Pancreas (tissue), 10 donors: ENCODE results near the gene PLXDC2. TPM values are rescaled to one million over a fixed set of nuclear protein-coding genes. Genes with fewer than 3 reads are reported as not detected.

Source experiments
- ATAC-seq, 4 donors: fragments of 200-7000 bp; cut with Tn5 transposase; one replicate each; pipeline versions ENCODE4 v1.8.0 to v1.9.1; 2020; ENCODE audit warnings: mild to moderate bottlenecking in 4 of 4, moderate library complexity in 4 of 4
- DNase-seq, 6 donors: peaks; one replicate each; pipeline ENCODE4 v3.0.0-alpha.2; 2020
- FAIRE-seq: peaks from 2 replicates; lab custom pipeline; 2012; peaks lifted over from hg19 to GRCh38; lab: Jason Lieb, UNC
- H3K27ac ChIP-seq, 4 donors: fragments of 200-600 bp; sonication (generic); 1 replicate in 3 of 4; 2 replicates in 1 of 4; pipeline versions ENCODE4 v1.5.0 to v1.8.0; 2020
- H3K27me3 ChIP-seq, 4 donors: fragments of 200-600 bp; one replicate each; pipeline ENCODE4 v1.8.0; 2021
- H3K36me3 ChIP-seq, 3 donors: fragments of 200-600 bp; sonication (generic) in 1 of 3; one replicate each; pipeline versions ENCODE4 v1.5.0 to v1.8.0; 2020 to 2021
- H3K4me1 ChIP-seq, 3 donors: fragments of 200-600 bp; one replicate each; pipeline ENCODE4 v1.8.0; 2021
- H3K4me3 ChIP-seq, 4 donors: fragments of 200-600 bp; sonication (generic) in 2 of 4; one replicate each; pipeline versions ENCODE4 v1.5.0 to v1.8.0; 2020 to 2021
- H3K9me3 ChIP-seq, 4 donors: fragments of 200-600 bp; one replicate each; pipeline ENCODE4 v1.8.0; 2021
- WGBS, 2 donors: extraction: QIAGEN DNeasy Blood & Tissue Kit; methylation state at CpG; one replicate each; pipeline ENCODE4 v1.1.7; 2013; 5-methylcytosine and 5-hydroxymethylcytosine counted together
- intact Hi-C, 3 donors: fragments of 100-400 bp; cut with DNase I; formaldehyde crosslinking; loops; one replicate each; pipeline versions ENCODE4 v1.11.1 to v1.14.2; 2022
- polyA plus RNA-seq, 2 donors: library from polyadenylated mRNA; stranded (reverse); fragments of 200-250 nt; gene quantifications; one replicate each; pipeline ENCODE4 v1.2.3, GENCODE V29; 2013
- total RNA-seq, 6 donors: library from RNA; stranded (reverse); fragmentation: NEBNext Ultra II Directional in 4 of 6; extraction: Animal tissue kit (Norgen Biotek cat#: 25700) in 4 of 6; gene quantifications; one replicate each; pipeline versions ENCODE4 v1.2.1 to v1.2.4, GENCODE V29; 2021 to 2023
- TF ChIP-seq, protein P1 (sequence below), 4 donors: fragments of 200-600 bp; sonication (generic) in 3 of 4; IDR thresholded peaks; one replicate each; pipeline versions ENCODE4 v1.5.0 to v1.8.0; 2021; ENCODE audit warnings: antibody characterized with exemption in 4 of 4
- donor health status: healthy with polysubstance abuse.
- donor health status: DM: no; HTN: no; CAD: no; lungs with moderate emphysema.
- donor health status: DM: no; HTN: no; CAD: no.
- donor health status: control.
- donor health status: control.
- donor health status: Bipolar disorder and iron deficiency.
- donor health status: DM: yes; HTN: yes; CAD: no.
- donor health status: DM: no; HTN: no; CAD: no.
- donor health status: DM: no; HTN: no; CAD: no.
- donor health status: DM: yes; HTN: yes; CAD: no.

The PLXDC2 gene
- total and polyA plus RNA-seq, 8 donors: 1.5 to 48.5 (median 4.3) TPM

DNA sequence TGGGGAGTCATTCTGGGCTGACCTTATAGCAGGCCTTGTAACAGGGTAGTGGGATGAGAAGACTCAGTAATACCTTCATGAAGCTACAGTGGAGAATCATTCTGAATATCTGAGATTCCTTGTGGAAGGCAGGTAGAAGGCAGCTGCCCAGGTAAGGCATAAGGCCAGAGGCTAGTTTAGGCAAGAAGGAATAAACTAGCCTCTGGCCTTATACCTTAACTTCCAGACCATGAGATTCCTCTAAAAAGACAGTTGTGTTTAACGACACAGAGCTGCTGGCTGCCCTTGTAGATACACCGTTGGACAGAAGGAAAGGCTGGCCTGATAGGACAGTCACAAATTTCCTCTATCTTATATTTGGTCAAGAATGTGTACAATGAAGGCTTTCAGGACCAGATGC is 268.2 kb downstream of the PLXDC2 start:
- ATAC-seq (no peak), FAIRE-seq (no peak), DNase-seq (no peak)
- Histone ChIP-seq H3K27ac (no peak overlapping the region), H3K9me3 (no peaks in the 10 kb centered on the region), H3K27me3 (no peaks in the 10 kb centered on the region), H3K4me3 (no peak overlapping the region), H3K36me3 (no peaks in the 10 kb centered on the region), H3K4me1 (no peaks in the 10 kb centered on the region)
- intact Hi-C loops: no loop called here
- WGBS, 2 donors: 58 to 64% methylated on average over 2 of the region's 2 CpGs
- TF ChIP-seq, protein P1, sequence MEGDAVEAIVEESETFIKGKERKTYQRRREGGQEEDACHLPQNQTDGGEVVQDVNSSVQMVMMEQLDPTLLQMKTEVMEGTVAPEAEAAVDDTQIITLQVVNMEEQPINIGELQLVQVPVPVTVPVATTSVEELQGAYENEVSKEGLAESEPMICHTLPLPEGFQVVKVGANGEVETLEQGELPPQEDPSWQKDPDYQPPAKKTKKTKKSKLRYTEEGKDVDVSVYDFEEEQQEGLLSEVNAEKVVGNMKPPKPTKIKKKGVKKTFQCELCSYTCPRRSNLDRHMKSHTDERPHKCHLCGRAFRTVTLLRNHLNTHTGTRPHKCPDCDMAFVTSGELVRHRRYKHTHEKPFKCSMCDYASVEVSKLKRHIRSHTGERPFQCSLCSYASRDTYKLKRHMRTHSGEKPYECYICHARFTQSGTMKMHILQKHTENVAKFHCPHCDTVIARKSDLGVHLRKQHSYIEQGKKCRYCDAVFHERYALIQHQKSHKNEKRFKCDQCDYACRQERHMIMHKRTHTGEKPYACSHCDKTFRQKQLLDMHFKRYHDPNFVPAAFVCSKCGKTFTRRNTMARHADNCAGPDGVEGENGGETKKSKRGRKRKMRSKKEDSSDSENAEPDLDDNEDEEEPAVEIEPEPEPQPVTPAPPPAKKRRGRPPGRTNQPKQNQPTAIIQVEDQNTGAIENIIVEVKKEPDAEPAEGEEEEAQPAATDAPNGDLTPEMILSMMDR (IDR thresholded peaks at IDR 0.05): no peak

DNA sequence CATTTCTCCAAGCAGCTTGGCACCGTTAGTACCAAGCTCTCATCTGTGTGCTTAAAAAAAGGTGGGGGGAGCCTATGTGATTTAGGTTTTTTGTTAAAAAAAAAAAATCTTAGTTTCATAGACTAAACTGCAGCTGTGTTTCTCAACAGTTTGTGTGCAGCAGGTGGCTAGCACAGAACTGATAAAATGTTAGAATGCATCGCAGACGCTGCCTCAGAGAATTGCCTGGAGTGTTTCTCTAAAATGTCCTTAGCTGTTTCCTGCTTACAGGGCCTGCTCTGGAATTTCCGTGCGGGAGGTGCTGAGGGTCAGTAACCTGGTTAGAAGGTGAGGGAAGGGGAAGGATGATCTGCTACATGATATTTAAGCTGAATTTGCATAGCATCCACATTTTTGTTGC is 268.9 kb downstream of the PLXDC2 start:
- intact Hi-C loops: no loop called here
- H3K9me3 ChIP-seq: no peaks in the 10 kb centered on the region
- ATAC-seq: no peak
- H3K36me3 ChIP-seq: no peaks in the 10 kb centered on the region
- FAIRE-seq: no peak
- no peak overlapping the region for H3K27ac ChIP-seq
- TF ChIP-seq, protein P1 (IDR thresholded peaks at IDR 0.05): no peak
- DNase-seq: no peak
- H3K4me3 ChIP-seq: no peak overlapping the region
- H3K27me3 ChIP-seq: no peaks in the 10 kb centered on the region
- H3K4me1 ChIP-seq: no peaks in the 10 kb centered on the region
- WGBS, 2 donors: 55 to 58% methylated on average over 5 of the region's 5 CpGs

DNA sequence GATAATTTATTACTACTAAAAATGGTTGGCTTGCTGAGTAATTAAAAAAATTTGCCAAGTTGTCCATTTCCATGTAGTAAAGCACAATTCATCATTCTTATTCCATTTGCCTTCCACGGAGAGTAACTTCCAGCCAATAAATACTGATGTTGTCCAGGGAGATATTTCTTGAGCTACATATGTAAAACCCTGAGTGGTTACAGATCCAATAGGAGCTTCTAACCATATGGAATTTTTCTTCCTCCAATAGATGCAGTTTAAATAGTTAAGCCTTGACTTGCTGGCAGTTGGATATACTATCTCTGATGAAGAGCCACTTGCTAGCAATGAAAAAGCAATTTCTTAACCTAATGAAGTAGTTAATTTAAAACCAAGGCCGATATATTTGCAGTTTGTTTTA is 271.1 kb downstream of the PLXDC2 start:
- intact Hi-C loops: no loop called here

DNA sequence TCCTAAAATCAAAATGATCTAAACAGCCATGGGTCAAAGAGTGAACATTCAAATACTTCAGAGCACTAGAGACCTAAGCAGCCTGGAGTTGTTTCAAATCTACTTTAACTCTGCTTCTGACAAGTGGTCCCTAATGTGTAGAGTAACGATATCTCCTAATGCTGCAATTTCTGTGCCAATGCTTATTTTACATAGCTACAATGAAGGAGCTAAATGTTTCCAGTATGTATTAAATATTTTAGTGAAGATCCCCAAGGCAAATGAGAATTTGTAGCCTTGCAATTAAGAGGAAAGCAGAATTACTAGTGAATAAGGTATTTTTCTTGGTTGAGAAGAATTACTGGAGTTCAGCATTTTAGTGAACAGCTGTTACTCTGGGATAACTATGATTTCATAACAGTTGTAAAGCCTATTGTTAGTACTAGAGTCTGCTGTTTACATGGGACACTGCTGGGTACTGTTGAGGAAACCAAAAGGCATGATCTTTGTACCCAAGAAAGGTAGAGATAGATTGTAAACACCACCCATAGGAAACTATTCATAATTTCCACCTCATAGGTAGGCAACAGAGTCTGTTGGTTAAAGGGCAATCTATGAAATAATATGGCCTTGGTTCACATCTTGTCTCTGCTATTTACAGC is 271.9 kb downstream of the PLXDC2 start:
- Histone ChIP-seq H3K4me3 (no peak overlapping the region), H3K4me1 (no peaks in the 10 kb centered on the region), H3K27ac (no peak overlapping the region), H3K9me3 (no peaks in the 10 kb centered on the region), H3K27me3 (no peaks in the 10 kb centered on the region), H3K36me3 (no peaks in the 10 kb centered on the region)
- ATAC-seq: no peak
- no peak for DNase-seq
- intact Hi-C loops: no loop called here
- no peak for FAIRE-seq
- WGBS, 2 donors: 77 to 93% methylated on average over 1 of the region's 1 CpG
- TF ChIP-seq, protein P1 (IDR thresholded peaks at IDR 0.05): no peak

More for the DNA sequence above, 271.1 kb downstream of the PLXDC2 start:
- no peak for FAIRE-seq
- Histone ChIP-seq H3K4me3 (no peak overlapping the region), H3K27me3 (no peaks in the 10 kb centered on the region), H3K36me3 (no peaks in the 10 kb centered on the region), H3K27ac (no peak overlapping the region), H3K4me1 (no peaks in the 10 kb centered on the region), H3K9me3 (no peaks in the 10 kb centered on the region)
- DNase-seq: no peak
- TF ChIP-seq, protein P1 (IDR thresholded peaks at IDR 0.05): no peak
- ATAC-seq: no peak
- WGBS, 2 donors: 58 to 69% methylated on average over 2 of the region's 2 CpGs

DNA sequence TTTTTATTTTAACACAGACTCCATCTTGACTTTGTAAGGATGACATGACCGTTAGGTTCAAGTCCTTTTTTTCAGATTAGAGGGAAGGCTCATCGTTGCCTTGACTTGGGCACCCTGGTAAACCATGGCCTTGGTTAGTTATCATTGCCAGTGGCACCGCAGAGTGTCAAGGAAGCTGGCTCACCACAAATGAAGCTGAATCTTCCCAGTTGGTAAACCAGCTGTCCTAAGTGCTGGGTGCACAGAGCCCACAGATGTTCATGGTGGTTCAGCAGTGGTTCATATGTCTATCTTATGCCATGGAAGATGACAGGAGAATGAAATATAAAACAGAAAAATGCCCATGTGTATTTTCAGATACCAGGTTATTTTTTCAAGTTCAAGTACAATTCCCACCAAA is 273.6 kb downstream of the PLXDC2 start:
- Histone ChIP-seq H3K9me3 (no peaks in the 10 kb centered on the region), H3K27me3 (no peaks in the 10 kb centered on the region), H3K4me1 (no peaks in the 10 kb centered on the region), H3K27ac (no peak overlapping the region), H3K36me3 (no peaks in the 10 kb centered on the region), H3K4me3 (no peak overlapping the region)
- FAIRE-seq (no peak), ATAC-seq (no peak), DNase-seq (no peak)
- WGBS, 2 donors: 69 to 75% methylated on average over 3 of the region's 3 CpGs
- intact Hi-C loops: no loop called here
- TF ChIP-seq, protein P1 (IDR thresholded peaks at IDR 0.05): no peak
